HG03354 (cell line): ENCODE results near the gene NME8.

Experiments
- ATAC-seq: cut with Tn5 transposase; IDR thresholded peaks from one replicate; pipeline ENCODE4 v1.9.1; 2021; ENCODE audit warnings: mild to moderate bottlenecking; ENCODE audit not compliant: unreplicated experiment, poor library complexity, severe bottlenecking

NME8 gene

DNA sequence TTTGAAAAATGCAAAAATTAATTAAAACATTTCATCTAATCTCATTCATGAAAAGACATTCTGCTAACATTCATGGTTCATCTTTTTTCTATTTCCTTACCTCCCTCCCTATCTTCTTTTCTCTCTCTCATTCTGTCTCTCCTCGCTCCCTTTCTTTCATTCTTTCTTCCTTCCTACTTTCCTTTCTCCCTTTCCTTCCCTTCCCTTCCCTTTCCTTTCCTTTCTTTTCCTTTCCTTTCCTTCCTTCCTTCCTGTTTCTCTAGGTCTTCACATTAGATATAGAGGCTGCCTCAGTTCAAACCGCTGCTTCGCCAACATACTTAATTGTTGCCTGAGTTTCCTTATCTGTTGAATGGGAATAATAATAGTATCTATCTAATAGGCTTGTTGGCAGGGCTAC lies 46.3 kb downstream of the NME8 start:
- no peak for ATAC-seq

GRCh38 chr7:37899712-37900247 lies 51.4 kb downstream of the NME8 start:
- peak; percentile 64 for ATAC-seq

GRCh38 chr7:37901236-37901827 lies 52.9 kb downstream of the NME8 start:
- ATAC-seq = peak; percentile 64

DNA sequence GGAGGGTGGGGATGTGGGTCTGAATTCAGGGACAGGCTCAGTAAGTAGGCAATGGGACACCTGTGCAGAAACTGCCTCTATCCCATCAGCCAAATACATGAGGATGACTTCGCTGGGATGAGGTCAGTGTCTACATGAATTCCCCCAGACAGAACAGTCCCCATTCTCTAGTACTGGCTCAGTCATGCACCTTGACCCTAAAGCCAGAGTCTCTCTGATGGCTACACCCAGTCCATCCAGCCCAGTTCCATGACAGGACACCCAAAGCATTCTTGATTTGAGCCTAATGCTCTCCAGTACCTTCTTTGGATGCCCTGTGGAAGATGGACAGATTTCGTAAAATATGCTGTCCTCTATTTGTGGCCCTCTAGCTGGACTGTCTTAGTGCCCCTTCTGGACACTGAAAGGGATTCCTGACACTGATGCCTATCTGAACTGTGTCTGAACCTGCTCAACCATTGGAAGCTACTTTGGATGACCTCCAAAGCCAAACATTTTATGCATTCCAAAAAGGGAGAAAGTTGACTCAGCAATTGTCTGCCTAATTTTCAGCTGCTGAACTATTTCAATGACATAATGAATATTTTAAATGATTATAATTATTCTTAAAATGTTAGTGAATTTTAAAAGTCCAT lies 53.6 kb downstream of the NME8 start:
- no peak for ATAC-seq

DNA sequence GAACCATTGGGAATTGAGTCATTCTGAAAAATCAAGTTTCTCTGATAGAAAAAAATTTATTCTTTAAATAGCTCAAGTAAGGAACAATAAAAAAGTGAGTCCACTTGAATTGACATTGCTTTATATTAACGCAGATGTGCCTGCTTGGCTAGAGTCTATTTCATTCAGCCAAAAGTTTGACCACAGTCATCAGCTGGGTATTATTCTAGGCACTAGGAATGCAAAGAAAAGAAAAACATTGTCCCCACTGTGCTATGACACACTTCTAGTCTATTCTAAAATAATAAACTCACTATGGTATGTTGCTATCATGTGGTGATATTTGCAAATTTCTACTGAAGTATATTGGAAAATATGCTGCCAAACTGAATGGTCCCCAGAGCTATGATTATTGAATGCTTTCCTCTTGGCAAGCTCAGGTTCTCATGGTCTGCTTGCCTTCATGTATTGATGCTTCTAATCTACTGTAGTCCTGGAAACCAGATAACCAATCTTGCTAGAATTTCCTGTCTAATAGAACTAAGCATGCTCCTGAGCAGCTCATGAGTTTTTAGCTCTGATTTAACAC lies 59.9 kb downstream of the NME8 start:
- no peak for ATAC-seq

- ATAC-seq = no peak
Measured at GRCh38 chr7:37912756-37913155, 64.4 kb downstream of the NME8 start.

- no peak for ATAC-seq
Measured at GRCh38 chr7:37915438-37915837, 67.0 kb downstream of the NME8 start.

GRCh38 chr7:37916017-37916672 lies 67.7 kb downstream of the NME8 start:
- no peak for ATAC-seq

DNA sequence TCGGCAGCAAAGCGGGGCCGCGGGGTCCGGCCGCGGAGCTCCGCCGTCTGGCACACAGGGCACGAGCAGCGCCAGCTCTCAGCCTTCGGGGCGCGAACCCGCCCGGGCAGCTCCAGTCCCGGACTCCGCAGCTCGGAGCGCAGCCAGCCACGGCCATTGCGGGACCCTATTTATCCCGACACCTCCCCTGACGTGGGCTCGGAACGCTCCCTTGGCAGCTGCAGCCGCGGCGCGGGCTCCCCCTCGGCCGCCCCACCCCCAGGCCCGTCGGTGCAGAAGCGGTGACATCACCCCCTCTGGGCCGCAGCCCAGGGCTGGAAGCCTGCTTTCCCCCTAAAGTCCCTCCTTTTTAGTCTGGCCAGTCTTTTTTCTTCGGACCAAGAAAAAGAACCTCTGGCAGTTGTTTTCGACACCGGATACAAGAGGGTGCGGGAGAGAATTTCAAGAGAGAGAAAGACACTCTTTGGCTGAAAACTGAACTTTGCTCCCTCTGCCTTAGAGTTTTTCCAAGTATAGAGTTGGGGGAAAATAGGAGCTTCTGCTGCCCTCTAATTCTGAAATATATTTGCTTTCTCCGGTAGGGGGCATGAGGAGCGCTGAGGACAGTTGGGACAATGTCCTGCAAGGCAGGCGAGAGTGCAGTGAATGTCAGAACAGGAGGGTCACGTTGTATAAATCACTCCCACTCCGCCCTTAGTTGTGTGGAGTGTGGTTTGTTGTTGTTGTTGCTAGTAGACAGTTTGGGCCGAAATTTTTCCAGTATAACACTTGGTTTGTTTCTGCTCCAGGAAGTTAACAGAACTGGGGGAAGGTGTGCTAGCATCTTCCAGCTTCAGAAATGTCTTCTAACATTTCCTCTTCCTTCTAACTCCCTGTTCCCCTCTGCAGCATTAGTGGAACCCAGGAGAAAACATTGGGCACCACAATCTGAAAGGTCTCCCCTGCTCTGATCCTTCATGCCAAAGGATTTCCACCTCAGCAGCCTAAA lies 68.6 kb downstream of the NME8 start, which contains the start of gene SFRP4:
SFRP4 (minus strand) TSS at position 145 of the 988 bp plus-strand sequence. CDS start 280 bp downstream, outside the sequence.
- ATAC-seq = peak; percentile 33

DNA sequence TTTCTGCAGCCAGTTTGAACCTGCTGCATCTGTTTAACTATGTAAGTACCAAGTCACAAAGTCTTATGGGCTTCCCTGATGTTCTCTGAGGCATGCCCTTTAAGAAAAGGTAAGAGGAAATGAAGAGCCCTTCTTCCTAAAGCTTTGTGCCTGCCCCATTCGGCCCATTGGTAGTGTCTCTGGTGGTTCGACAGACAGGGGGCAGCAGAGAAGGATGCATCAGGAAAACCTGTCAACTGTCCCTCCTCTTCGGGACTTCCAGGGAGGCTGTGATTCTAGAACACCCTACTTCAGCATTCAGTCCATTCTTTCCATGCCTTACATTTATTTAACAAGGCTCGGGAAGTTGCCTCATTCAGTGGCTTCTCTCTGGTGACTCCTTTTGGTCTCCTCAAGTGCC lies 70.1 kb downstream of the NME8 start:
- ATAC-seq = no peak

DNA sequence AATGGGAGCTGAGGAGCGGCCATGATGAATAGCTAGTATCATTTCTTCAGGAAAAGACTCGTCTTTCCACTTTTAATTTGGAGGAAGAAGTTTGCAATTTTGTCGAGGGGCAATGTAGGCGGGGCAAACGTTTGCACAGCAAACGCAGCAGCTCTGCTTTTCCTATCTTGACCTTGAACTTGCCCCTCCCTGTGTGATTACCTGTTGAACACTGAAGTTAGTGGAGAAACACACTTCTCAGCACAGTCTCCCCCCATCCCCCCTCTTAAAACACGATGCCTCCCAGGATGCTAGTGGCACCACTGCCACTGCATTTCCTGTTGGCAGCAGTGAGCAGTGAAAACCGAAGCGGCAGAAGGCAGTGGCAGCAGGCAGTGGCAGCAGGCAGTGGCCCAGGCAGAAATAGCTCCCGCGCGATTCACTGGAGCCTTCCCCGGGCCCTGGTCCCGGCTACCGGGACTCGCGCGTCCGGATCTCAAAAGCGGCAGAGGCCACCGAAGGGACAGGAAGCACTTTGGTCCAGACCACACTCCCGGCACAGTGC lies 72.0 kb downstream of the NME8 start, which contains the start of gene EPDR1:
EPDR1 (plus strand) TSS at position 336 of the 544 bp plus-strand sequence. CDS start 300 bp downstream, outside the sequence.
- peak; percentile 64 for ATAC-seq

DNA sequence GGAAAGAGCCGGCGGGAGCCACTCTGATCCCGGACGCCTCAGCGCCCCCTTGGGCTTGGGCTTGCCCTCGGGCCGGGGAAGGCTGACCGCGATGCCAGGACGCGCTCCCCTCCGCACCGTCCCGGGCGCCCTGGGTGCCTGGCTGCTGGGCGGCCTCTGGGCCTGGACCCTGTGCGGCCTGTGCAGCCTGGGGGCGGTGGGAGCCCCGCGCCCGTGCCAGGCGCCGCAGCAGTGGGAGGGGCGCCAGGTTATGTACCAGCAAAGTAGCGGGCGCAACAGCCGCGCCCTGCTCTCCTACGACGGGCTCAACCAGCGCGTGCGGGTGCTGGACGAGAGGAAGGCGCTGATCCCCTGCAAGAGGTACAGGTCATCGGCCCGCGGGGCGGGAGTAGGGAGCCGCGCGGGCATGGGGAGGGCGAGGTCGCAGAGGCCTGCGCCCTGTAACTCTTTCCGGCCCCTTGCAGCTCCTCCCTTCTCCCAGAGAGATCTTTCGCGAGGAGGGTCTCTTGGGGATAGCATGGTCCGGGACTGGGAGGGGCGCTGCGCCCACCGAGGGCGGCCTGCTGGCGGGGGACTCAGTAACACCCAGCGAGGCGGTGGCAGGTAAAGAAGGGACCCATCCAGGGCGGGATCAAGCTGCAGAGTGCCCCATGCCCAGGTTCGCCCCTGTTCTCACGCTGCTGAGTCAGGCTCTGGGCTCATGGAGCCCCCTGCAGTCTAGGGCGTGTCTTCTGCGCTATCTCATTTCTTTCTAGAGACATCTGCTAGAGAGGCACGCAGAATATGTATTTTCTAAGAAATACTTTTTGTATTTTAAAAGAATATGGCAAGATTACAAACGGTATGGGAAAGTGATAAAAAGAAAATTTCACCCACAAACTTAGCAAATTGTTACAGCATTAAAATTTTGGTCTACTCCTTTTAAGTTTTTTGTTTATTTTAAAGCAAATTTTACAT lies 72.7 kb downstream of the NME8 start:
- peak; percentile 70 for ATAC-seq

GRCh38 chr7:37921876-37922275 lies 73.5 kb downstream of the NME8 start:
- no peak for ATAC-seq

- ATAC-seq = no peak
Measured at GRCh38 chr7:37923996-37924395, 75.6 kb downstream of the NME8 start.

DNA sequence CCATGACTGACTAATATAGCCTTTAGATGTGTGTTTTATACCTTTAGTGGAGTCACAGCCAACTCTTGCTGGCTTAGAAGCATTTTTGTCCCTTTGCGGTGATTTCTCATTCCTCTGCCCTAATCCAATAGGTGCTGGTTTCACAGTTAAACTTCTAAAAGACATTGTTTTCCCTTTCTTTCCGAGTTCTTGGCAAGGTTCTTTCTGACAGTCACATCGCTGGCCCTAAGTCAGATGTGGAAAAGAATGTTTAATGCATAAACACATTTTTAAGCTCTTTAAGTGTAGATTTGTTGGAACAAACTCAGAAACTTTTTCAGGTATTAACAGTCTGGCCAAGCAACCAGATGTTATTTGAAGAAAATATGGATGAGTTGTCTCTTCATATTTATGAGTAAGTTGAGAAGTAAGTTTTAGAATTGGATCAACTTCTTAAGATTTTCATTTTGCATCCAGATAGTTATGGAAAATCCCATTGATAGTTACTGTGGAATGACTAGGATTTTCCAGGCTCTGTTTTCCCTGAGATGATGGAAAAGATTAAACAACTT lies 76.2 kb downstream of the NME8 start:
- ATAC-seq = no peak

DNA sequence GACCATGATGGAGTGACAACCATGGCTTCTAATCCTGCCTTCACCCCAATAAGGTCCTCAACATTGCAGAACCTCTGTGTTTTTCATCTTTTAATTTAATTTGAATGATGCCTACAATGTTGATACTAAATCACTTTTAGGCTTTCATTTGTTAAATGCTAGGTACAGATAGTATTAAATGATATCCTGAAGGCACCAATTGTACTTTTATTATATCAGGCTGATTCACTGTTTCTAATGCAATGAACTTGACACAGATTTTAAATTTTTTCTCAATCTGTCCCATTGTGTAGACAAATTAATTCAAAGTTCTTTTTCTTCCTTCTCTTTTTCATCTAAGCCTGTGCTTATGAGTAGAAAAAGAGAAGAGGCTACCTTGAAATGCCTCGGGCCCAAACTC lies 77.2 kb downstream of the NME8 start:
- no peak for ATAC-seq

- ATAC-seq = no peak
Measured at GRCh38 chr7:37927773-37928444, 79.5 kb downstream of the NME8 start.
